KMS-11 (cell line): ENCODE results near the gene STX8.

Experiments used
- H2AFZ ChIP-seq: fragments of 200-600 bp; sonication (generic); 2 replicates; pipeline ENCODE4 v1.6.1; 2016; ENCODE audit warnings: antibody characterized with exemption, mixed run types, low read depth
- H3K27ac ChIP-seq: fragments of 200-600 bp; sonication (generic); 2 replicates; pipeline ENCODE4 v1.6.1; 2016; ENCODE audit warnings: mild to moderate bottlenecking, mixed run types
- H3K27me3 ChIP-seq: fragments of 200-600 bp; sonication (generic); 2 replicates; pipeline ENCODE4 v1.6.1; 2017; ENCODE audit warnings: mild to moderate bottlenecking, low read depth, mixed run types, moderate library complexity; ENCODE audit not compliant: insufficient read depth
- H3K36me3 ChIP-seq: fragments of 200-600 bp; sonication (generic); 2 replicates; pipeline ENCODE4 v1.6.1; 2017; ENCODE audit warnings: mild to moderate bottlenecking, mixed run types; ENCODE audit not compliant: insufficient read depth
- H3K4me1 ChIP-seq: fragments of 200-600 bp; sonication (generic); 2 replicates; pipeline ENCODE4 v1.6.1; 2016; ENCODE audit warnings: mild to moderate bottlenecking, low read depth, mixed run types; ENCODE audit not compliant: poor library complexity, severe bottlenecking
- H3K4me2 ChIP-seq: fragments of 200-600 bp; sonication (generic); 2 replicates; pipeline ENCODE4 v1.7.0; 2016; ENCODE audit warnings: mild to moderate bottlenecking, mixed run types
- H3K4me3 ChIP-seq: fragments of 200-600 bp; sonication (generic); IDR thresholded peaks from 2 replicates; pipeline ENCODE4 v1.6.1; 2017; ENCODE audit warnings: low read depth, low read length, mixed read lengths; ENCODE audit not compliant: insufficient read depth
- H3K79me2 ChIP-seq: fragments of 200-600 bp; sonication (generic); 2 replicates; pipeline ENCODE4 v1.6.1; 2016; ENCODE audit warnings: low read depth, mixed run types; ENCODE audit not compliant: insufficient read depth
- H3K9ac ChIP-seq: fragments of 200-600 bp; sonication (generic); 2 replicates; pipeline ENCODE4 v1.6.1; 2016; ENCODE audit warnings: mild to moderate bottlenecking, mixed run types
- H4K20me1 ChIP-seq: fragments of 200-600 bp; sonication (generic); 2 replicates; pipeline ENCODE4 v1.6.1; 2016; ENCODE audit warnings: mild to moderate bottlenecking, mixed run types; ENCODE audit not compliant: insufficient read depth
- CTCF ChIP-seq: fragments of 200-600 bp; sonication (generic); conservative IDR thresholded peaks from 2 replicates; pipeline ENCODE4 v1.6.1; 2017; ENCODE audit warnings: low read depth, mild to moderate bottlenecking, antibody characterized with exemption, low read length, moderate library complexity, mixed read lengths

STX8 gene

GRCh38 chr17:9517396-9517795, 58.2 kb downstream of the STX8 start:
- Histone ChIP-seq H4K20me1 (no peaks in the 10 kb centered on the region), H3K27ac (no peak overlapping the region), H3K4me2 (no peak overlapping the region), H3K36me3 (no peaks in the 10 kb centered on the region), H3K9ac (no peak overlapping the region), H2AFZ (no peak overlapping the region), H3K79me2 (no peaks in the 10 kb centered on the region), H3K4me3 (no peak overlapping the region), H3K4me1 (no peaks in the 10 kb centered on the region), H3K27me3 (no peaks in the 10 kb centered on the region)
- no peak for TF ChIP-seq CTCF

- no peaks in the 10 kb centered on the region for H4K20me1 ChIP-seq
- H3K4me3 ChIP-seq, result no peak overlapping the region
- H2AFZ ChIP-seq, result no peak overlapping the region
- H3K4me2 ChIP-seq, result no peak overlapping the region
- H3K79me2 ChIP-seq, result no peaks in the 10 kb centered on the region
- no peaks in the 10 kb centered on the region for H3K4me1 ChIP-seq
- no peaks in the 10 kb centered on the region for H3K36me3 ChIP-seq
- H3K27ac ChIP-seq, result no peak overlapping the region
- TF ChIP-seq CTCF, result no peak
- H3K27me3 ChIP-seq, result no peaks in the 10 kb centered on the region
- no peak overlapping the region for H3K9ac ChIP-seq
Measured at GRCh38 chr17:9513266-9513665, 62.4 kb downstream of the STX8 start.

GRCh38 chr17:9512323-9513168, 63.1 kb downstream of the STX8 start:
- Histone ChIP-seq H3K79me2 (no peaks in the 10 kb centered on the region), H3K9ac (no peak overlapping the region), H3K27me3 (no peaks in the 10 kb centered on the region), H3K4me2 (no peak overlapping the region), H3K4me3 (no peak overlapping the region), H4K20me1 (no peaks in the 10 kb centered on the region), H2AFZ (no peak overlapping the region), H3K4me1 (no peaks in the 10 kb centered on the region), H3K27ac (no peak overlapping the region), H3K36me3 (no peaks in the 10 kb centered on the region)
- TF ChIP-seq CTCF, result no peak

GRCh38 chr17:9509236-9509816, 66.3 kb downstream of the STX8 start:
- no peak overlapping the region for H3K27ac ChIP-seq
- no peak overlapping the region for H3K4me3 ChIP-seq
- no peaks in the 10 kb centered on the region for H4K20me1 ChIP-seq
- no peak for TF ChIP-seq CTCF
- H3K27me3 ChIP-seq, result no peaks in the 10 kb centered on the region
- no peaks in the 10 kb centered on the region for H3K36me3 ChIP-seq
- no peaks in the 10 kb centered on the region for H3K4me1 ChIP-seq
- H2AFZ ChIP-seq, result no peak overlapping the region
- no peak overlapping the region for H3K9ac ChIP-seq
- no peak overlapping the region for H3K4me2 ChIP-seq
- no peaks in the 10 kb centered on the region for H3K79me2 ChIP-seq
